ENCODE results near the gene ENTPD5.
"Not testable (repeated sequence)": the region's sequence is repeated elsewhere in the genome, so short reads cannot be mapped to it uniquely, and the experiment has no call there.

The ENTPD5 gene

GRCh38 chr14:73998726-73999125, 20.4 kb downstream of the ENTPD5 start:
- no peak overlapping the region for H3K4me3 ChIP-seq (ENCODE audit: low read depth, low read length)
- TF ChIP-seq CTCF (IDR thresholded peaks at IDR 0.05; ENCODE audit: borderline replicate concordance, insufficient read depth, low read depth, low read length), result no peak

- no peak for TF ChIP-seq CTCF (IDR thresholded peaks at IDR 0.05; ENCODE audit: borderline replicate concordance, insufficient read depth, low read depth, low read length)
Measured at GRCh38 chr14:73997944-73998447, 21.1 kb downstream of the ENTPD5 start.

GRCh38 chr14:73997108-73997943, 21.8 kb downstream of the ENTPD5 start:
- no peak overlapping the region for H3K4me3 ChIP-seq (ENCODE audit: low read depth, low read length)
- no peak for TF ChIP-seq CTCF (IDR thresholded peaks at IDR 0.05; ENCODE audit: borderline replicate concordance, insufficient read depth, low read depth, low read length)

More at GRCh38 chr14:73997944-73998447, 21.1 kb downstream of the ENTPD5 start:
- no peak overlapping the region for H3K4me3 ChIP-seq (ENCODE audit: low read depth, low read length)

GRCh38 chr14:73996731-73997107, 22.4 kb downstream of the ENTPD5 start:
- no peak for TF ChIP-seq CTCF (IDR thresholded peaks at IDR 0.05; ENCODE audit: borderline replicate concordance, insufficient read depth, low read depth, low read length)
- no peak overlapping the region for H3K4me3 ChIP-seq (ENCODE audit: low read depth, low read length)

- no peak overlapping the region for H3K4me3 ChIP-seq (ENCODE audit: low read depth, low read length)
- no peak for TF ChIP-seq CTCF (IDR thresholded peaks at IDR 0.05; ENCODE audit: borderline replicate concordance, insufficient read depth, low read depth, low read length)
Measured at GRCh38 chr14:73995977-73996378, 23.1 kb downstream of the ENTPD5 start.

GRCh38 chr14:73994926-73995325, 24.2 kb downstream of the ENTPD5 start:
- H3K4me3 ChIP-seq (ENCODE audit: low read depth, low read length), result not testable (repeated sequence)

- TF ChIP-seq CTCF (IDR thresholded peaks at IDR 0.05; ENCODE audit: borderline replicate concordance, insufficient read depth, low read depth, low read length), result no peak
- no peak overlapping the region for H3K4me3 ChIP-seq (ENCODE audit: low read depth, low read length)
Measured at GRCh38 chr14:73991092-73991491, 28.0 kb downstream of the ENTPD5 start.

- H3K4me3 ChIP-seq (ENCODE audit: low read depth, low read length), result not testable (repeated sequence)
Measured at GRCh38 chr14:73988656-73989055, 30.4 kb downstream of the ENTPD5 start.

All from GM12875 (cell line).